GM10266 (cell line): ENCODE results near the gene TLR1.

Experiments used
- DNase-seq: peaks from one replicate; pipeline ENCODE4 v3.0.0; 2012; ENCODE audit errors: extremely low spot score
- TF ChIP-seq, protein P1 (sequence below): IDR thresholded peaks from 2 replicates; pipeline ENCODE4 v1.5.1; 2012; ENCODE audit warnings: mild to moderate bottlenecking, low read depth; ENCODE audit not compliant: control insufficient read depth, insufficient read depth; ENCODE audit errors: missing control alignments

The TLR1 gene

DNA sequence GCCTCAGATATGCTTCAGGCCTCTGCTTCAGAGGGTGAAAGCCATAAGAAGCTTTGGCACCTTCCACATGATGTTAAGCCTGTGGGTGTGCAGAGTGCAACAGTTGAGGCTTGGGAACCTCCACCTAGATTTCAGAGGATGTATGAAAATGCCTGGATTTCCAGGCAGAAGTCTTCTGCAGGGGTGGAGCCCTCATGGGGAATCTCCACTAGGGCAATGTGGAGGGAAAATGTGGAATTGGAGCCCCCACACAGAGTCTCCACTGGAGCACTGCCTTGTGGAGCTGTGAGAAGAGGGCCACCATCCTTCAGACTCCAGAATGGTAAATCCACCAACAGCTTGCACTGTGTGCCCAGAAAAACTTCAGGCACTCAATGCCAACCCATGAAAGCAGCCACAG is 57.0 kb downstream of the TLR1 start:
- DNase-seq, result no peak
- TF ChIP-seq, protein P1, sequence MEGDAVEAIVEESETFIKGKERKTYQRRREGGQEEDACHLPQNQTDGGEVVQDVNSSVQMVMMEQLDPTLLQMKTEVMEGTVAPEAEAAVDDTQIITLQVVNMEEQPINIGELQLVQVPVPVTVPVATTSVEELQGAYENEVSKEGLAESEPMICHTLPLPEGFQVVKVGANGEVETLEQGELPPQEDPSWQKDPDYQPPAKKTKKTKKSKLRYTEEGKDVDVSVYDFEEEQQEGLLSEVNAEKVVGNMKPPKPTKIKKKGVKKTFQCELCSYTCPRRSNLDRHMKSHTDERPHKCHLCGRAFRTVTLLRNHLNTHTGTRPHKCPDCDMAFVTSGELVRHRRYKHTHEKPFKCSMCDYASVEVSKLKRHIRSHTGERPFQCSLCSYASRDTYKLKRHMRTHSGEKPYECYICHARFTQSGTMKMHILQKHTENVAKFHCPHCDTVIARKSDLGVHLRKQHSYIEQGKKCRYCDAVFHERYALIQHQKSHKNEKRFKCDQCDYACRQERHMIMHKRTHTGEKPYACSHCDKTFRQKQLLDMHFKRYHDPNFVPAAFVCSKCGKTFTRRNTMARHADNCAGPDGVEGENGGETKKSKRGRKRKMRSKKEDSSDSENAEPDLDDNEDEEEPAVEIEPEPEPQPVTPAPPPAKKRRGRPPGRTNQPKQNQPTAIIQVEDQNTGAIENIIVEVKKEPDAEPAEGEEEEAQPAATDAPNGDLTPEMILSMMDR, result no peak
